MM.1S (cell line): ENCODE results near the gene TRAIP.

ENCODE experiments used
- DNase-seq: peaks from one replicate; pipeline ENCODE4 v3.0.0-alpha.2; 2015
- H2AFZ ChIP-seq: fragments of 300-600 bp; sonication (generic); 2 replicates; pipeline ENCODE4 v1.6.0; 2016; ENCODE audit warnings: antibody characterized with exemption, low read length
- H3F3A ChIP-seq: fragments of 300-600 bp; sonication (generic); 2 replicates; pipeline ENCODE4 v1.6.1; 2016; ENCODE audit warnings: mild to moderate bottlenecking, antibody characterized with exemption, low read length, moderate library complexity, mixed read lengths; ENCODE audit not compliant: insufficient read depth
- H3K27ac ChIP-seq: fragments of 300-600 bp; sonication (generic); 2 replicates; pipeline ENCODE4 v1.5.1; 2016; ENCODE audit warnings: mild to moderate bottlenecking, low read length
- H3K27me3 ChIP-seq: fragments of 300-600 bp; sonication (generic); replicated peaks from 2 replicates; pipeline ENCODE4 v1.6.0; 2016; ENCODE audit warnings: low read length; ENCODE audit not compliant: insufficient read depth
- H3K36me3 ChIP-seq: fragments of 300-600 bp; sonication (generic); replicated peaks from 2 replicates; pipeline ENCODE4 v1.6.1; 2016; ENCODE audit warnings: mild to moderate bottlenecking, low read length, mixed read lengths; ENCODE audit not compliant: insufficient read depth
- H3K4me1 ChIP-seq: fragments of 300-600 bp; sonication (generic); 2 replicates; pipeline ENCODE4 v1.6.1; 2016; ENCODE audit warnings: low read length, mixed read lengths
- H3K4me2 ChIP-seq: fragments of 300-600 bp; sonication (generic); 2 replicates; pipeline ENCODE4 v1.6.0; 2016; ENCODE audit warnings: low read depth, low read length
- H3K4me3 ChIP-seq: fragments of 300-600 bp; sonication (generic); 2 replicates; pipeline ENCODE4 v1.5.1; 2016; ENCODE audit warnings: low read length, mixed read lengths
- H3K79me2 ChIP-seq: fragments of 300-600 bp; sonication (generic); 2 replicates; pipeline ENCODE4 v1.6.1; 2016; ENCODE audit warnings: mixed run types, low read length, mixed read lengths
- H3K9ac ChIP-seq: fragments of 300-600 bp; sonication (generic); 2 replicates; pipeline ENCODE4 v1.6.1; 2016; ENCODE audit warnings: low read length, mixed read lengths
- H3K9me2 ChIP-seq: fragments of 300-600 bp; sonication (generic); replicated peaks from 2 replicates; pipeline ENCODE4 v1.6.1; 2016; ENCODE audit warnings: mild to moderate bottlenecking, low read length, mixed read lengths; ENCODE audit not compliant: insufficient read depth
- H3K9me3 ChIP-seq: fragments of 300-600 bp; sonication (generic); replicated peaks from 2 replicates; pipeline ENCODE4 v1.6.1; 2016; ENCODE audit warnings: mild to moderate bottlenecking, low read length, mixed read lengths; ENCODE audit not compliant: insufficient read depth
- H4K20me1 ChIP-seq: fragments of 300-600 bp; sonication (generic); 2 replicates; pipeline ENCODE4 v1.6.1; 2016; ENCODE audit warnings: mild to moderate bottlenecking, low read length, moderate library complexity, mixed read lengths; ENCODE audit not compliant: insufficient read depth
- EZH2 ChIP-seq: fragments of 300-600 bp; sonication (generic); optimal IDR thresholded peaks from 2 replicates; pipeline ENCODE3; 2017; ENCODE audit warnings: low read depth, mild to moderate bottlenecking, antibody characterized with exemption, low read length, mixed read lengths
- EZH2phosphoT487 ChIP-seq: fragments of 300-600 bp; sonication (generic); IDR thresholded peaks from 2 replicates; pipeline ENCODE4 v1.6.1; 2018; ENCODE audit warnings: antibody characterized with exemption, low read length
- TF ChIP-seq, protein P1 (sequence below): fragments of 300-600 bp; sonication (generic); IDR thresholded peaks from 2 replicates; pipeline ENCODE4 v1.5.1; 2016; ENCODE audit warnings: antibody characterized with exemption, low read length, mixed read lengths

The TRAIP gene

DNA sequence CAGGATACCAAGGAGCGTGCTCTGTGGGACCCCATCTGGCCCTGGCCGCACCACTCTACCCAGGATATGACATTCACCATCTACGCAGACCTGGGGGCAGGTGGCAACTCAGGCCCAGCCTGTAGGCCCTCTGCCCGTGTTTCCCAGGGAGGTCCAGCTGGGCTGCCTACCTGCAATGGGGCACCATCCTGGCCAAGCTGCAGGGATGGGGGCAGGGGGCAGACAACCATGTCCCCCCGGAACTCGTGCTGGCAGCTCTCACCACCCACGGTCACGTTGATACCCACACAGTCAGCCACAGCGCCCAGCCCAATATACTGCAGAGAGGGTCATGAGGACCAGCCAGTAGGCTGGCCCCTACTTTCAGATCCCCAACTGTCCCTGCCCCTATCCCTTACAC, 39.4 kb upstream of the TRAIP start:
- H3F3A ChIP-seq: no peaks in the 10 kb centered on the region
- TF ChIP-seq EZH2 (no peak), EZH2phosphoT487 (no peak)
- TF ChIP-seq, protein P1, sequence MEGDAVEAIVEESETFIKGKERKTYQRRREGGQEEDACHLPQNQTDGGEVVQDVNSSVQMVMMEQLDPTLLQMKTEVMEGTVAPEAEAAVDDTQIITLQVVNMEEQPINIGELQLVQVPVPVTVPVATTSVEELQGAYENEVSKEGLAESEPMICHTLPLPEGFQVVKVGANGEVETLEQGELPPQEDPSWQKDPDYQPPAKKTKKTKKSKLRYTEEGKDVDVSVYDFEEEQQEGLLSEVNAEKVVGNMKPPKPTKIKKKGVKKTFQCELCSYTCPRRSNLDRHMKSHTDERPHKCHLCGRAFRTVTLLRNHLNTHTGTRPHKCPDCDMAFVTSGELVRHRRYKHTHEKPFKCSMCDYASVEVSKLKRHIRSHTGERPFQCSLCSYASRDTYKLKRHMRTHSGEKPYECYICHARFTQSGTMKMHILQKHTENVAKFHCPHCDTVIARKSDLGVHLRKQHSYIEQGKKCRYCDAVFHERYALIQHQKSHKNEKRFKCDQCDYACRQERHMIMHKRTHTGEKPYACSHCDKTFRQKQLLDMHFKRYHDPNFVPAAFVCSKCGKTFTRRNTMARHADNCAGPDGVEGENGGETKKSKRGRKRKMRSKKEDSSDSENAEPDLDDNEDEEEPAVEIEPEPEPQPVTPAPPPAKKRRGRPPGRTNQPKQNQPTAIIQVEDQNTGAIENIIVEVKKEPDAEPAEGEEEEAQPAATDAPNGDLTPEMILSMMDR: no peak
- peaks cover 9% of the 10 kb centered on the region for H3K4me1 ChIP-seq

GRCh38 chr3:49889296-49889695, 32.9 kb upstream of the TRAIP start:
- no peaks in the 10 kb centered on the region for H3K4me1 ChIP-seq

More for the DNA sequence above, 39.4 kb upstream of the TRAIP start:
- no peak for DNase-seq
- H3K4me2 ChIP-seq: no peak overlapping the region
- H3K36me3 ChIP-seq: no peaks in the 10 kb centered on the region
- no peaks in the 10 kb centered on the region for H3K9me2 ChIP-seq
- H4K20me1 ChIP-seq: no peaks in the 10 kb centered on the region
- no peak overlapping the region for H3K4me3 ChIP-seq
- no peak overlapping the region for H3K27ac ChIP-seq
- no peak overlapping the region for H2AFZ ChIP-seq
- H3K9ac ChIP-seq: no peak overlapping the region
- H3K27me3 ChIP-seq: no peaks in the 10 kb centered on the region
- H3K79me2 ChIP-seq: no peaks in the 10 kb centered on the region
- H3K9me3 ChIP-seq: no peaks in the 10 kb centered on the region

GRCh38 chr3:49886922-49887265, 30.5 kb upstream of the TRAIP start:
- Histone ChIP-seq H3K36me3 (no peaks in the 10 kb centered on the region), H3K27ac (no peak overlapping the region), H3K9ac (no peak overlapping the region), H4K20me1 (no peaks in the 10 kb centered on the region), H3K4me2 (no peak overlapping the region), H3K4me3 (no peak overlapping the region), H3K4me1 (no peaks in the 10 kb centered on the region), H2AFZ (no peak overlapping the region), H3K27me3 (0 out of 2 replicates have a peak, but pooled peaks cover under 1% of the 10 kb centered on the region), H3K9me2 (no peaks in the 10 kb centered on the region), H3K79me2 (no peaks in the 10 kb centered on the region), H3F3A (no peaks in the 10 kb centered on the region), H3K9me3 (no peaks in the 10 kb centered on the region)
- TF ChIP-seq EZH2: no peak
- TF ChIP-seq EZH2phosphoT487: no peak
- TF ChIP-seq, protein P1: no peak
- no peak for DNase-seq

More at GRCh38 chr3:49889296-49889695, 32.9 kb upstream of the TRAIP start:
- H3K4me2 ChIP-seq: no peak overlapping the region
- H4K20me1 ChIP-seq: no peaks in the 10 kb centered on the region
- H2AFZ ChIP-seq: no peak overlapping the region
- H3K36me3 ChIP-seq: no peaks in the 10 kb centered on the region
- no peak for DNase-seq
- TF ChIP-seq EZH2phosphoT487: no peak
- TF ChIP-seq, protein P1: no peak
- no peak for TF ChIP-seq EZH2
- H3K79me2 ChIP-seq: no peaks in the 10 kb centered on the region
- no peaks in the 10 kb centered on the region for H3K9me3 ChIP-seq
- H3K4me3 ChIP-seq: no peak overlapping the region
- H3K9ac ChIP-seq: no peak overlapping the region
- H3K9me2 ChIP-seq: no peaks in the 10 kb centered on the region
- H3F3A ChIP-seq: no peaks in the 10 kb centered on the region
- no peak overlapping the region for H3K27ac ChIP-seq
- H3K27me3 ChIP-seq: no peaks in the 10 kb centered on the region
